SU-DHL-6 (cell line): ENCODE data around the gene QPCT.

ENCODE experiments used
- CTCF ChIP-seq: fragments of 200-600 bp; sonication (generic); IDR thresholded peaks from one replicate; pipeline ENCODE4 v1.5.1; 2017; ENCODE audit warnings: antibody characterized with exemption, mild to moderate bottlenecking, low read length, moderate library complexity; ENCODE audit not compliant: insufficient read depth, poor library complexity, severe bottlenecking
- EZH2phosphoT487 ChIP-seq: fragments of 200-600 bp; sonication (generic), shearing (Covaris generic); conservative IDR thresholded peaks from 2 replicates; pipeline ENCODE4 v1.6.1; 2018; ENCODE audit warnings: mild to moderate bottlenecking, antibody characterized with exemption, low read length, moderate library complexity, mixed read lengths

GRCh38 chr2:37367310-37367709 is 22.9 kb downstream of the QPCT start:
- no peak for TF ChIP-seq CTCF
- TF ChIP-seq EZH2phosphoT487, result no peak
